ENCODE data around the gene ITCH.

DNA sequence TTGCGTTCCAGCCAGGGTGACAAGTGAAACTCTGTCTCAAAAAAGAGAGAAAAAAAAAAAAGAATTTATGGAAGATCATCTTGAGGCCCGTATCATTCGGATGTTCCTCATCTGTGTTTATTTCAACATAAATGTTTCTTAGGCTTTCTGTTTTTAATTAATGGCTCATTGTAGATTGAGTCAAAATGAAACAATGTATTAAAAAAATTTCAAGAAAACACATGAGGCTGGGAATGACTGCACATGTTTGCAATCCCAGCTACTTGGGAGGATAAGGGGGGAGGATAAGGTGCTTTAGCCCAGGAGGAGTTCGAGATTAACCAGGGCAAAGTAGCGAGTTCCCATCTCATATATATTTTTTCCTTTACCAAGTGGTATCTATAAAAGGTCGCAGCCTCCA is 47.3 kb downstream of the ITCH start:
- no peak for TF ChIP-seq EZH2 (IDR thresholded peaks at IDR 0.05; ENCODE audit: borderline replicate concordance, low read length)
- TF ChIP-seq, protein P1, sequence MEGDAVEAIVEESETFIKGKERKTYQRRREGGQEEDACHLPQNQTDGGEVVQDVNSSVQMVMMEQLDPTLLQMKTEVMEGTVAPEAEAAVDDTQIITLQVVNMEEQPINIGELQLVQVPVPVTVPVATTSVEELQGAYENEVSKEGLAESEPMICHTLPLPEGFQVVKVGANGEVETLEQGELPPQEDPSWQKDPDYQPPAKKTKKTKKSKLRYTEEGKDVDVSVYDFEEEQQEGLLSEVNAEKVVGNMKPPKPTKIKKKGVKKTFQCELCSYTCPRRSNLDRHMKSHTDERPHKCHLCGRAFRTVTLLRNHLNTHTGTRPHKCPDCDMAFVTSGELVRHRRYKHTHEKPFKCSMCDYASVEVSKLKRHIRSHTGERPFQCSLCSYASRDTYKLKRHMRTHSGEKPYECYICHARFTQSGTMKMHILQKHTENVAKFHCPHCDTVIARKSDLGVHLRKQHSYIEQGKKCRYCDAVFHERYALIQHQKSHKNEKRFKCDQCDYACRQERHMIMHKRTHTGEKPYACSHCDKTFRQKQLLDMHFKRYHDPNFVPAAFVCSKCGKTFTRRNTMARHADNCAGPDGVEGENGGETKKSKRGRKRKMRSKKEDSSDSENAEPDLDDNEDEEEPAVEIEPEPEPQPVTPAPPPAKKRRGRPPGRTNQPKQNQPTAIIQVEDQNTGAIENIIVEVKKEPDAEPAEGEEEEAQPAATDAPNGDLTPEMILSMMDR (conservative IDR thresholded peaks at IDR 0.05 in 1 of 2, IDR thresholded peaks at IDR 0.05 in 1 of 2; ENCODE audit: extremely low read depth in 1 of 2, insufficient read depth in 1 of 2, low read depth in 1 of 2, low read length in 2 of 2) = no peak
